Gastroesophageal sphincter (tissue), 4 donors: ENCODE results near the gene PDE6A. TPM values are rescaled to one million over a fixed set of nuclear protein-coding genes. Genes with fewer than 3 reads are reported as not detected.

Source experiments
- ATAC-seq: fragments of 150-250 bp; one replicate; pipeline ENCODE4 v1.9.1; 2016; ENCODE audit warnings: mild to moderate bottlenecking, moderate library complexity
- H3K27ac ChIP-seq, 4 donors: fragments of 200-600 bp; sonication (generic) in 3 of 4; 1 replicate in 3 of 4; 2 replicates in 1 of 4; pipeline ENCODE4 v1.5.1; 2016 to 2019
- H3K27me3 ChIP-seq: fragments of 200-600 bp; sonication (generic); one replicate; pipeline ENCODE4 v1.5.1; 2019
- H3K36me3 ChIP-seq, 2 donors: fragments of 200-600 bp; sonication (generic); one replicate each; pipeline ENCODE4 v1.5.1; 2019; ENCODE audit warnings: control low read depth in 1 of 2
- H3K4me1 ChIP-seq, 3 donors: fragments of 200-600 bp; sonication (generic); 1 replicate in 2 of 3; 2 replicates in 1 of 3; pipeline ENCODE4 v1.5.1; 2016 to 2019; ENCODE audit warnings: control low read depth in 2 of 3
- H3K4me3 ChIP-seq, 2 donors: fragments of 200-600 bp; sonication (generic); one replicate each; pipeline ENCODE4 v1.5.1; 2019; ENCODE audit warnings: mild to moderate bottlenecking in 1 of 2, moderate library complexity in 1 of 2
- H3K9me3 ChIP-seq, 3 donors: fragments of 200-600 bp; sonication (generic); one replicate each; pipeline ENCODE4 v1.5.1; 2017 to 2019; ENCODE audit warnings: control low read depth in 2 of 3
- CTCF ChIP-seq, 4 experiments: fragments of 200-600 bp in 2 of 4; fragments of 450-650 bp in 2 of 4; sonication (generic) in 1 of 4; IDR thresholded peaks; one replicate each; pipeline ENCODE4 v1.5.1; 2017 to 2019; ENCODE audit warnings: antibody characterized with exemption in 4 of 4, mild to moderate bottlenecking in 2 of 4, moderate library complexity in 2 of 4
- EP300 ChIP-seq: sonication (generic); formaldehyde crosslinking; IDR thresholded peaks from one replicate; pipeline ENCODE4 v1.6.1; 2017; ENCODE audit warnings: antibody characterized with exemption, mild to moderate bottlenecking
- POLR2A ChIP-seq, 2 donors: fragments of 450-650 bp; IDR thresholded peaks; one replicate each; pipeline ENCODE4 v1.6.1; 2017; ENCODE audit warnings: antibody characterized with exemption in 2 of 2, mild to moderate bottlenecking in 2 of 2, moderate library complexity in 1 of 2
- POLR2AphosphoS5 ChIP-seq: sonication (generic); formaldehyde crosslinking; IDR thresholded peaks from one replicate; pipeline ENCODE4 v1.6.1; 2017; ENCODE audit warnings: antibody characterized with exemption
- WGBS, 2 donors: methylation state at CpG; one replicate each; pipeline ENCODE4 v1.1.5; 2018; ENCODE audit warnings: low coverage in 1 of 2; 5-methylcytosine and 5-hydroxymethylcytosine counted together
- total RNA-seq, 4 donors: library from RNA; depleted of rRNA; stranded (reverse); fragments of >200 nt; gene quantifications; one replicate each; pipeline ENCODE4 v1.1.0, GENCODE V29; 2016

PDE6A gene
- total RNA-seq, 4 donors from 2014 or later: 0.05 TPM; not detected in 3

GRCh38 chr5:149904977-149905376, 39.6 kb downstream of the PDE6A start:
- Histone ChIP-seq H3K27ac (no peak overlapping the region), H3K9me3 (no peaks in the 10 kb centered on the region), H3K4me1 (no peaks in the 10 kb centered on the region), H3K27me3 (peaks cover 4% of the 10 kb centered on the region), H3K4me3 (no peak overlapping the region), H3K36me3 (no peaks in the 10 kb centered on the region)
- ATAC-seq: no peak
- TF ChIP-seq POLR2AphosphoS5: no peak
- TF ChIP-seq EP300: no peak

GRCh38 chr5:149904293-149904886, 40.2 kb downstream of the PDE6A start:
- no peak for TF ChIP-seq POLR2A (IDR thresholded peaks at IDR 0.05)
- TF ChIP-seq CTCF (IDR thresholded peaks at IDR 0.05): no peak
- TF ChIP-seq EP300: no peak
- no peak for TF ChIP-seq POLR2AphosphoS5
- Histone ChIP-seq H3K4me1 (no peaks in the 10 kb centered on the region), H3K9me3 (no peaks in the 10 kb centered on the region), H3K36me3 (no peaks in the 10 kb centered on the region), H3K4me3 (no peak overlapping the region), H3K27ac (no peak overlapping the region), H3K27me3 (peaks cover 4% of the 10 kb centered on the region)
- 45 to 47% methylated on average over 4 of the region's 4 CpGs for WGBS, 2 donors
- ATAC-seq: no peak

- Histone ChIP-seq H3K36me3 (no peaks in the 10 kb centered on the region), H3K27ac (no peak overlapping the region)
Measured at GRCh38 chr5:149903404-149903803, 41.2 kb downstream of the PDE6A start.

GRCh38 chr5:149902177-149902576, 42.4 kb downstream of the PDE6A start:
- no peaks in the 10 kb centered on the region for H3K4me1 ChIP-seq
- TF ChIP-seq CTCF (IDR thresholded peaks at IDR 0.05): no peak
- TF ChIP-seq POLR2AphosphoS5: no peak
- TF ChIP-seq EP300: no peak
- TF ChIP-seq POLR2A (IDR thresholded peaks at IDR 0.05): no peak
- no peaks in the 10 kb centered on the region for H3K36me3 ChIP-seq
- ATAC-seq: no peak
- H3K9me3 ChIP-seq: no peaks in the 10 kb centered on the region
- no peak overlapping the region for H3K4me3 ChIP-seq
- H3K27me3 ChIP-seq: no peaks in the 10 kb centered on the region
- no peak overlapping the region for H3K27ac ChIP-seq
- WGBS, 2 donors: 33 to 62% methylated on average over 2 of the region's 4 CpGs

More at GRCh38 chr5:149903404-149903803, 41.2 kb downstream of the PDE6A start:
- Histone ChIP-seq H3K4me3 (no peak overlapping the region), H3K9me3 (no peaks in the 10 kb centered on the region), H3K4me1 (no peaks in the 10 kb centered on the region), H3K27me3 (no peaks in the 10 kb centered on the region)
- TF ChIP-seq POLR2A (IDR thresholded peaks at IDR 0.05): no peak
- no peak for TF ChIP-seq EP300
- TF ChIP-seq POLR2AphosphoS5: no peak
- no peak for TF ChIP-seq CTCF (IDR thresholded peaks at IDR 0.05)
- ATAC-seq: no peak
- 100% methylated on average over 2 of the region's 2 CpGs for WGBS, 2 donors

GRCh38 chr5:149901511-149901910, 43.1 kb downstream of the PDE6A start:
- 71 to 76% methylated on average over 2 of the region's 2 CpGs for WGBS, 2 donors
- Histone ChIP-seq H3K4me3 (no peak overlapping the region), H3K9me3 (no peaks in the 10 kb centered on the region), H3K27me3 (no peaks in the 10 kb centered on the region), H3K4me1 (no peaks in the 10 kb centered on the region), H3K36me3 (no peaks in the 10 kb centered on the region), H3K27ac (no peak overlapping the region)
- TF ChIP-seq POLR2A (IDR thresholded peaks at IDR 0.05): no peak
- TF ChIP-seq POLR2AphosphoS5: no peak
- no peak for TF ChIP-seq EP300
- TF ChIP-seq CTCF (IDR thresholded peaks at IDR 0.05): no peak
- no peak for ATAC-seq
